K562 (cell line): ENCODE measurements around the gene ARHGAP22. TPM values are rescaled to one million over a fixed set of nuclear protein-coding genes. Genes with fewer than 3 reads are reported as not detected.

Experiments used
- BHLHE40 ChIP-seq: IDR thresholded peaks from 2 replicates; pipeline ENCODE4 v1.6.1; 2011; ENCODE audit warnings: low read length, improper control_type of control experiment
- CBX5 ChIP-seq: IDR thresholded peaks from 2 replicates; pipeline ENCODE4 v1.6.1; 2014; ENCODE audit warnings: low read depth, borderline replicate concordance
- CEBPZ ChIP-seq: fragments of 150-350 bp; IDR thresholded peaks from 2 replicates; pipeline ENCODE4 v1.6.1; 2014; ENCODE audit warnings: low read depth, mild to moderate bottlenecking, low read length, borderline replicate concordance
- DMBX1 ChIP-seq: fragments of 250-450 bp; sonication (Bioruptor Pico); IDR thresholded peaks from 2 replicates; pipeline ENCODE4 v1.8.0; 2022; ENCODE audit warnings: inconsistent platforms, mild to moderate bottlenecking, moderate library complexity, borderline replicate concordance
- E2F6 ChIP-seq, 2 experiments: IDR thresholded peaks; 2 replicates each; pipeline ENCODE4 v1.6.1; 2011; ENCODE audit warnings: borderline replicate concordance in 1 of 2, control low read depth in 1 of 2, low read depth in 1 of 2, low read length in 1 of 2, mild to moderate bottlenecking in 1 of 2, mixed read lengths in 1 of 2, moderate library complexity in 1 of 2; ENCODE audit not compliant: insufficient read depth in 1 of 2, insufficient read length in 1 of 2, poor library complexity in 1 of 2, severe bottlenecking in 1 of 2; ENCODE audit errors: extremely low read depth in 1 of 2
- GABPB1 ChIP-seq: sonication (generic); formaldehyde crosslinking; IDR thresholded peaks from 2 replicates; pipeline ENCODE4 v1.8.0; 2022; ENCODE audit warnings: mild to moderate bottlenecking, missing genetic modification reagents
- HINFP ChIP-seq: fragments of 450-650 bp; conservative IDR thresholded peaks from 2 replicates; pipeline ENCODE4 v1.6.1; 2016; ENCODE audit warnings: missing genetic modification characterization, low read depth, mild to moderate bottlenecking, control low read depth, missing compliant biosample characterization
- HNRNPH1 ChIP-seq: fragments of 200-400 bp; formaldehyde crosslinking; optimal IDR thresholded peaks from 2 replicates; pipeline ENCODE3; 2017; ENCODE audit warnings: low read depth, mild to moderate bottlenecking, low read length, moderate library complexity
- KLF13 ChIP-seq: fragments of 450-650 bp; IDR thresholded peaks from 2 replicates; pipeline ENCODE4 v1.6.1; 2016; ENCODE audit warnings: missing genetic modification characterization, low read depth, mild to moderate bottlenecking, missing compliant biosample characterization, moderate library complexity, borderline replicate concordance
- KLF16 ChIP-seq: IDR thresholded peaks from 2 replicates; pipeline ENCODE4 v1.6.1; 2016; ENCODE audit warnings: antibody characterized with exemption
- NBN ChIP-seq: fragments of 450-650 bp; IDR thresholded peaks from 2 replicates; pipeline ENCODE4 v1.6.1; 2016; ENCODE audit warnings: low read depth, mild to moderate bottlenecking
- RAD51 ChIP-seq: fragments of 450-650 bp; IDR thresholded peaks from 2 replicates; pipeline ENCODE4 v1.7.1; 2016; ENCODE audit warnings: low read depth, mild to moderate bottlenecking, borderline replicate concordance
- SAFB ChIP-seq: fragments of 200-400 bp; formaldehyde crosslinking; IDR thresholded peaks from 2 replicates; pipeline ENCODE4 v1.6.1; 2017; ENCODE audit warnings: low read depth, low read length, borderline replicate concordance
- SP2 ChIP-seq: IDR thresholded peaks from 2 replicates; pipeline ENCODE4 v1.6.1; 2011; ENCODE audit warnings: mild to moderate bottlenecking, low read depth, low read length, moderate library complexity; ENCODE audit not compliant: poor library complexity, severe bottlenecking; ENCODE audit errors: extremely low read depth
- XRCC5 ChIP-seq: fragments of 200-400 bp; formaldehyde crosslinking; IDR thresholded peaks from 2 replicates; pipeline ENCODE4 v1.6.1; 2017; ENCODE audit warnings: low read depth, mild to moderate bottlenecking, low read length
- ZNF512 ChIP-seq: IDR thresholded peaks from 2 replicates; pipeline ENCODE4 v1.6.1; 2016; ENCODE audit warnings: missing genetic modification characterization, missing compliant biosample characterization
- ZNF696 ChIP-seq: fragments of 250-450 bp; sonication (Bioruptor Pico); conservative IDR thresholded peaks from 2 replicates; pipeline ENCODE4 v1.4.0; 2020; ENCODE audit warnings: mild to moderate bottlenecking, moderate library complexity
- ZNF830 ChIP-seq: fragments of 250-450 bp; sonication (Bioruptor Pico); IDR thresholded peaks from 2 replicates; pipeline ENCODE4 v1.5.0; 2021; ENCODE audit warnings: mild to moderate bottlenecking
- polyA plus RNA-seq, 8 experiments: library from polyadenylated mRNA; depleted of rRNA in 4 of 8; stranded (reverse) in 5 of 8; unstranded in 3 of 8; fragments of >200 nt; fragmentation: Nextera tagmentation in 2 of 8; fragmentation: Illumina TruSeq in 1 of 8; extraction: Ambion mirVana in 2 of 8; extraction: Trizol in 1 of 8; gene quantifications; 2 replicates each; pipeline versions ENCODE4 v1.2.1 to v1.2.3, GENCODE V29; 2011 to 2014; ENCODE audit warnings: inconsistent platforms in 1 of 8, missing spikeins in 1 of 8
- total RNA-seq, 7 experiments: library from RNA; depleted of rRNA in 6 of 7; stranded (reverse); fragments of >200 nt in 6 of 7; fragmentation: Illumina TruSeq in 2 of 7; extraction: Trizol in 2 of 7; gene quantifications; 2 replicates each; pipeline versions ENCODE4 v1.2.1 to v1.2.3, GENCODE V29; 2011 to 2021; ENCODE audit warnings: low replicate concordance in 1 of 7

Gene ARHGAP22
- total and polyA plus RNA-seq, 9 of the 15 experiments (the other 6 are each of a cell fraction or from before 2014, with no cell fraction given): 1.3 to 28.1 (median 12.7) TPM

- TF ChIP-seq KLF13 (tag) (0 out of 2 replicates have a peak, but pooled peaks have one; percentile 22), SP2 (no peak), ZNF696 (CRISPR knock-in tag) (no peak), HINFP (tag) (peak; percentile 43; the same call in 1 of the 2 replicates), ZNF830 (CRISPR knock-in tag) (no peak), ZNF512 (tag) (no peak), CEBPZ (no peak), HNRNPH1 (no peak), E2F6 (IDR thresholded peaks at IDR 0.05; ENCODE audit: borderline replicate concordance in 1 of 2, extremely low read depth in 1 of 2, insufficient read depth in 1 of 2, insufficient read length in 1 of 2, low read depth in 1 of 2, low read length in 1 of 2, poor library complexity in 1 of 2, severe bottlenecking in 1 of 2) (peak in 1 of 2 experiments; percentile 4), NBN (no peak), KLF16 (no peak), BHLHE40 (no peak), CBX5 (no peak), XRCC5 (no peak), DMBX1 (CRISPR knock-in tag) (peak; percentile 92; the same call in 1 of the 2 replicates), RAD51 (no peak), GABPB1 (no peak), SAFB (no peak)
These were observed 133.7 kb downstream of the ARHGAP22 start (continued) for GRCh38 chr10:48470893-48471805.
